GM21367 (cell line): ENCODE results near the gene TRIM54.
"Not testable (repeated sequence)": the region's sequence is repeated elsewhere in the genome, so short reads cannot be mapped to it uniquely, and the experiment has no call there.

Source experiments
- ATAC-seq: cut with Tn5 transposase; IDR thresholded peaks from one replicate; pipeline ENCODE4 v1.9.1; 2021; ENCODE audit not compliant: unreplicated experiment

TRIM54 gene

GRCh38 chr2:27309651-27310050 is 27.4 kb downstream of the TRIM54 start:
- no peak for ATAC-seq

- no peak for ATAC-seq
Observed at GRCh38 chr2:27312152-27312551, 29.9 kb downstream of the TRIM54 start.

GRCh38 chr2:27313882-27314645 is 31.8 kb downstream of the TRIM54 start:
- no peak for ATAC-seq

GRCh38 chr2:27314709-27315108 is 32.5 kb downstream of the TRIM54 start:
- ATAC-seq: no peak

GRCh38 chr2:27315122-27315521 is 32.9 kb downstream of the TRIM54 start:
- no peak for ATAC-seq

GRCh38 chr2:27316655-27317412 is 34.6 kb downstream of the TRIM54 start:
- ATAC-seq: no peak

- ATAC-seq: not testable (repeated sequence)
Observed at GRCh38 chr2:27319839-27320238, 37.6 kb downstream of the TRIM54 start.

- no peak for ATAC-seq
Observed at GRCh38 chr2:27320958-27321543, 38.8 kb downstream of the TRIM54 start.

- ATAC-seq: no peak
Observed at GRCh38 chr2:27322301-27322765, 40.1 kb downstream of the TRIM54 start.

GRCh38 chr2:27322766-27323595 is 40.8 kb downstream of the TRIM54 start, which contains the start of gene MPV17:
TSS of gene MPV17 (minus strand) at chr2:27323097. CDS start at chr2:27322517, 580 bp downstream.
- peak; percentile 79 for ATAC-seq

GRCh38 chr2:27323596-27324285 is 41.5 kb downstream of the TRIM54 start:
- no peak for ATAC-seq

GRCh38 chr2:27324720-27325119 is 42.5 kb downstream of the TRIM54 start:
- ATAC-seq: no peak

- ATAC-seq: no peak
Observed at GRCh38 chr2:27335311-27335710, 53.1 kb downstream of the TRIM54 start.

GRCh38 chr2:27336173-27336572 is 53.9 kb downstream of the TRIM54 start:
- no peak for ATAC-seq

- no peak for ATAC-seq
Observed at GRCh38 chr2:27347641-27348040, 65.4 kb downstream of the TRIM54 start.

- ATAC-seq: no peak
Observed at GRCh38 chr2:27350106-27350693, 68.0 kb downstream of the TRIM54 start.

- no peak for ATAC-seq
Observed at GRCh38 chr2:27351802-27352598, 69.8 kb downstream of the TRIM54 start.

GRCh38 chr2:27353386-27353761 is 71.1 kb downstream of the TRIM54 start:
- ATAC-seq: not testable (repeated sequence)
